ENCODE data around the gene UROD. TPM values are rescaled to one million over a fixed set of nuclear protein-coding genes. Genes with fewer than 3 reads are reported as not detected.

Gene UROD
- total RNA-seq, 1 experiment from 2014 or later: 90.6 TPM

GRCh38 chr1:45008516-45008915, 3.5 kb upstream of the UROD start:
- no peak for DNase-seq (ENCODE audit: low read depth)

GRCh38 chr1:45009296-45009865, 2.7 kb upstream of the UROD start:
- no peak for DNase-seq (ENCODE audit: low read depth)

GRCh38 chr1:45009956-45010854, 1.8 kb upstream of the UROD start:
- peak; percentile 28 for DNase-seq (ENCODE audit: low read depth)

- peak; percentile 84 for DNase-seq (ENCODE audit: low read depth)
Measured at GRCh38 chr1:45010855-45011811, 921 bp upstream of the UROD start, which contains the start of gene HECTD3. Gene HECTD3 (minus strand): TSS chr1:45011324. CDS start chr1:45011257, 67 bp downstream.

- DNase-seq (ENCODE audit: low read depth): peak; percentile 81
Measured at GRCh38 chr1:45012639-45013278, 705 bp downstream of the UROD start.

- DNase-seq (ENCODE audit: low read depth): no peak
Measured at GRCh38 chr1:45013551-45014209, 1.6 kb downstream of the UROD start.

GRCh38 chr1:45014321-45015028, 2.4 kb downstream of the UROD start:
- peak; percentile 80 for DNase-seq (ENCODE audit: low read depth)

- no peak for DNase-seq (ENCODE audit: low read depth)
Measured at GRCh38 chr1:45015683-45016082, 3.6 kb downstream of the UROD start.

- DNase-seq (ENCODE audit: low read depth): no peak
Measured at GRCh38 chr1:45016090-45016697, 4.1 kb downstream of the UROD start.

- no peak for DNase-seq (ENCODE audit: low read depth)
Measured at GRCh38 chr1:45016767-45017166, 4.7 kb downstream of the UROD start.

GRCh38 chr1:45018599-45019230, 6.7 kb downstream of the UROD start:
- DNase-seq (ENCODE audit: low read depth): peak; percentile 73

GRCh38 chr1:45023663-45024062, 11.6 kb downstream of the UROD start:
- DNase-seq (ENCODE audit: low read depth): no peak

GRCh38 chr1:45026446-45026845, 14.4 kb downstream of the UROD start:
- DNase-seq (ENCODE audit: low read depth): no peak

- DNase-seq (ENCODE audit: low read depth): no peak
Measured at GRCh38 chr1:45032837-45033236, 20.8 kb downstream of the UROD start.

- DNase-seq (ENCODE audit: low read depth): no peak
Measured at GRCh38 chr1:45033356-45033755, 21.3 kb downstream of the UROD start.

- no peak for DNase-seq (ENCODE audit: low read depth)
Measured at GRCh38 chr1:45035631-45036301, 23.7 kb downstream of the UROD start.

GRCh38 chr1:45037456-45037855, 25.4 kb downstream of the UROD start:
- peak; percentile 45 for DNase-seq (ENCODE audit: low read depth)

GRCh38 chr1:45038240-45038639, 26.2 kb downstream of the UROD start:
- no peak for DNase-seq (ENCODE audit: low read depth)

All from Daoy (cell line).